MG63 (cell line): Measurements from ENCODE around the gene NOC4L. TPM values are rescaled to one million over a fixed set of nuclear protein-coding genes. Genes with fewer than 3 reads are reported as not detected.
"Not testable (repeated sequence)": the region's sequence is repeated elsewhere in the genome, so short reads cannot be mapped to it uniquely, and the experiment has no call there.

Experiments used
- DNase-seq: peaks from one replicate; pipeline ENCODE4 v3.0.0-alpha.2; 2020
- H3K27me3 ChIP-seq: fragments of 250-450 bp; sonication (Bioruptor Pico); 2 replicates; pipeline ENCODE4 v1.5.1; 2020; ENCODE audit warnings: mild to moderate bottlenecking, moderate library complexity
- H3K36me3 ChIP-seq: fragments of 250-450 bp; sonication (Bioruptor Pico); 2 replicates; pipeline ENCODE4 v1.5.1; 2020; ENCODE audit warnings: mild to moderate bottlenecking, moderate library complexity
- H3K4me3 ChIP-seq: fragments of 250-450 bp; sonication (Bioruptor Pico); 2 replicates; pipeline ENCODE4 v1.5.1; 2020; ENCODE audit warnings: mild to moderate bottlenecking, moderate library complexity
- H3K9me3 ChIP-seq: fragments of 250-450 bp; sonication (Bioruptor Pico); 2 replicates; pipeline ENCODE4 v1.5.1; 2020; ENCODE audit warnings: mild to moderate bottlenecking, moderate library complexity
- total RNA-seq: library from RNA; depleted of rRNA; stranded (reverse); fragments of >200 nt; shearing (Covaris generic); gene quantifications from 2 replicates; pipeline ENCODE4 v1.2.3, GENCODE V29; 2014; ENCODE audit warnings: low replicate concordance; rRNA removed

NOC4L gene
- 23.1 and 40.1 TPM in 2 replicates for total RNA-seq

DNA sequence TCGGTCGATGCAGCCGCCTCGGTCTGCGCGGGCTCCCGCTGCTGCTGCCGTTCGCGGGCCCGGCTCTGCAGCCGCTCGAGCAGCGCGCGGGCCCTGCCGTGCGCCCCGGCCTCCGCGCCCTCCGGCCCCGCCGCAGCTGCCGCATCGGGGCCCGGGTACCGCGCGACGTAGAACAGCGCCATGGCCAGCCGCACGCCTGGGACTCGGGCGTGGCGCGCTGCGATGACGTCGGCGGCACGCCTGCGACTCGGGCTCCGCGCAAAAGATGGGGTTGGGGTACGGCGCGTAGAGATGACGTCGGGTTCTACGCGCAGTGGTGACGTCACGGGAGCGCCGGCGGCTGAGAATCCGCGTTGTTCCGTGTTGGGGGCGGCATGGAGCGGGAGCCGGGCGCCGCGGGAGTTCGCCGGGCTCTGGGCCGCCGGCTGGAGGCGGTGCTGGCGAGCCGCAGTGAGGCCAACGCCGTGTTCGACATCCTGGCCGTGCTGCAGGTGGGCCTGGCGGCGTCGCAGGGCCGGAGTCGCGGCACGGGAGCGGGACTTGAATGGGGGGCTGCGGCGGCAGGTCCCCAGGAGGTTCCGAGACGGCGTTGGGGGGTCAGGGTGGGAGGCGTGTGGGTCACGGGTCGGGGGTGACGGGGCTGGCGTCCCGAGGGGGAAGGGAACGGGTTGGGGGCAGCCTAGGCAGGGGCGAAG lies at the start of gene NOC4L, which contains the start of gene DDX51:
Gene NOC4L (plus strand): TSS at position 343 of the 695 bp plus-strand sequence. CDS start 32 bp downstream, at position 375.
Gene DDX51 (minus strand): TSS at position 205 of the 695 bp plus-strand sequence. CDS start 23 bp downstream, at position 182.
- peaks cover 59% of the 10 kb centered on the region for H3K36me3 ChIP-seq
- H3K9me3 ChIP-seq, result no peaks in the 10 kb centered on the region
- H3K27me3 ChIP-seq, result no peaks in the 10 kb centered on the region
- H3K4me3 ChIP-seq, result peak within 1 kb of the TSS; percentile 96
- peak; percentile 97 for DNase-seq

DNA sequence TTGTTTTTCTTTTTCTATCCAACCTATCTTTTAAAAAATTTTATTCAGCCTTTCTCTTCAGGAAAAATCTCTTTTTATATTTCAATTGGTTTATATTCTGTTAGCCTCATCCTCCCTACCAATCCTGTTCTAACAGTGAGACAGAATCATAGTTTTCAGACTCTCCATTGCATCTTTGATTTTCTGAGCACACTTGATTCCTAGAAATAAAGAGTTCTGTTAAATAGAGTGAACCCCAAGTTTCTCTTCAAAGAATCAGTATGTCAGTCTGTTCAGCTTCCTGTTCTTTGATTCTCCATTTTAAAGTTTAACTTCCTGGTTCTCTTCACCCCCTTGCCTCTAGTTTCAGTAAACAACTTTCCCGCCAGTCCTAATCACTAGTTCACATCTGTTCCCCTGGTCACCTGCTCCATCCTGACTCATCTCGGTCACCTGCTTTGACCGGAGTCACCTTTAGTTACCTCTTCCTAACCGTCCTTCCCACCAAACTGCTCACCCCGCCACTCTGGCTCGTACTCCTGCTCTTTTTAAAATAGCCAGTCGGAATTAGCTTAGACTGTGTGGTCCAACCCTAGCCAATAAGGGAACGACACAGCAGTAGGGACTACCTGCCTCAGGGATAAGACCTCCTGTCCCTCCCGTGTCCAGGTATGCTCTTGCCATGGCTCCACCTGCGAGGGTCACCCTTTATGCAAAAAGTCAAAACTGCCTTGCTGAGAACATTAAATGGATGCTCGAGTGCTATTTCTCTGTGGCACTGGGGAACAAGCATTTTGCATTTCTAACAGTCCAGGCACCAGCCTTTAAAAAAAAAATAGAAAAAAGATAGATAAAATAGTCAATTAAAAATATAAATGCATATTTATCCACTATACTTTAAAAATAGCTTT lies 48.5 kb upstream of the NOC4L start:
- H3K9me3 ChIP-seq, result peaks cover 3% of the 10 kb centered on the region; the same call in 1 of the 2 replicates
- no peak overlapping the region for H3K4me3 ChIP-seq
- DNase-seq, result no peak
- H3K36me3 ChIP-seq, result peaks cover 78% of the 10 kb centered on the region
- no peaks in the 10 kb centered on the region for H3K27me3 ChIP-seq

DNA sequence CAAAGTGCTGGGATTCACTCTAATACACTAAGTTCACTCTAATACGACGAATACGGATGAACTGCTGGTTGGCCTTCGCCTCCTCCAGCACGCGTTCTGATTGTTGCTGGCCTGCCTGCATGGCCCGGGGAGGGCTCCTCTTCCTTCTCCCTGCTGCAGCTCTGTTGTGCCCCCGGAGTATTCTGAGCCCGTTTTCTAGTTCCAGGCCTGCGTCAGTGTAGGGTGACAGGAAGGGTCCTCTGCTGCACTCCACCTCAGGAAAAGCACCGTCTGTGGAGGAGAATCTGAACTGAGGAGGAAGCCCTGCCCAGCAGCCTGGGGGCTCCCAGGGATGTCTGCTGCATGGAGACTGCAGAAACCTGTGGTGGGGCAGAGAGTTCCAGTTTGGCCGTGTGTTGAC lies 44.5 kb upstream of the NOC4L start:
- Histone ChIP-seq H3K27me3 (no peaks in the 10 kb centered on the region), H3K9me3 (peaks cover 3% of the 10 kb centered on the region; the same call in 1 of the 2 replicates), H3K36me3 (peaks cover 77% of the 10 kb centered on the region), H3K4me3 (no peak overlapping the region)
- DNase-seq, result no peak

DNA sequence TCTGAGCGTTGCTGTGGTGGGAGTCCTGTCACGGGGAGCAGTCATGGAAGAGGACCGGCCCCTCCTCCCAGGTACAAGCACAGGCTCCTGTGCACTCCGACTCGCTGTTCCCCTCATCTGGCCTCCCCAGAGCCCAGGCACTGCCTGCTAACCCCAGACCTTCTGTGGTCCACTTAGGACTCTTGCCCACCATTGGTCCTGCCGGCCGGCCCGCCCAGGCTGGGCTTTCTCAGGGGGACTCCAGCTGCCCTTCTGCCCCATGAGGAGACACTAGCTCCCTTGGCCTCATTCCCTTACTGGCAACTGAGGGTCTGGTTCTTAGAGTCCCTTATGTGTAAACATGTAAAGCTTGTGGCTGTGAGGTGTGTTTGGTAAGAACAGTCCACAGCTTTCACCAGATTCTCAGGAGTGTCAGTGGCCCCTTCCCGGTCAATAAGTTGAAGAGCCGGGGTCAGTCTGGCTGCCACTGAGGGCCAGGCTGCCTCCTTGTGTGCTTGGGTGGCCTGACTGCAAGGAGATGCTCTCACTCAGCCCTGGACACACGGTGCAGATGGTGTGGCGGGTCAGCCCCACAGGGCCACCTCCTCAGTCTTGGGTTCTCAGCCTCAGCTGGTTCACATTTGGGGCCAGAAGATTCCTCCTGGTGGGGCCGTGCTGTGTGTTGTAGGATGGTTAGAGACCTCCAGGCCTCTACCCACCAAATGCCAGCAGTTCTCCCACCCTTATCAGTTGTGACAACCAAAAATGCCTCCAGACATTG lies 43.8 kb upstream of the NOC4L start:
- peaks cover 78% of the 10 kb centered on the region for H3K36me3 ChIP-seq
- no peak for DNase-seq

DNA sequence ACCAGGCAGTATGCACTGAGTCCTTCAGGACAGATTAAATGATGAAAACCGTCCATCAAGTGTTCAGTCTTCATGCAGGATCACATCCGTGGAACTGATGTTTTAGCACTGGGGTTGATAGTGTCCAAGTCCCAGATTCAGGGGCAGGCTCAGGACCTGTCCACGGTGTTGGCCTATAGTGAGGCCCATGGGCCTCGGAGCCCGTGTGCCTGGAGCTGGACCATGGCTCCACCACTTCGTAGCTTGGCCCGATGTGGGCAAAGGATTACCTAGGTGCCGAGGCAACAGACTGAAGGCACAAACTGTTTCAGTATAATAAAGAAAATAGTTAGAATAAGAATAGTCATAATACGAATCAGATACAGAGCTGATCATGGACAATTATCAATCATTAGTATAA lies 42.0 kb upstream of the NOC4L start:
- peaks cover 76% of the 10 kb centered on the region for H3K36me3 ChIP-seq
- H3K4me3 ChIP-seq, result no peak overlapping the region
- H3K27me3 ChIP-seq, result no peaks in the 10 kb centered on the region
- H3K9me3 ChIP-seq, result no peaks in the 10 kb centered on the region
- no peak for DNase-seq

More for the DNA sequence above, 43.8 kb upstream of the NOC4L start:
- Histone ChIP-seq H3K9me3 (peaks cover 2% of the 10 kb centered on the region; the same call in 1 of the 2 replicates), H3K27me3 (no peaks in the 10 kb centered on the region), H3K4me3 (no peak overlapping the region)

DNA sequence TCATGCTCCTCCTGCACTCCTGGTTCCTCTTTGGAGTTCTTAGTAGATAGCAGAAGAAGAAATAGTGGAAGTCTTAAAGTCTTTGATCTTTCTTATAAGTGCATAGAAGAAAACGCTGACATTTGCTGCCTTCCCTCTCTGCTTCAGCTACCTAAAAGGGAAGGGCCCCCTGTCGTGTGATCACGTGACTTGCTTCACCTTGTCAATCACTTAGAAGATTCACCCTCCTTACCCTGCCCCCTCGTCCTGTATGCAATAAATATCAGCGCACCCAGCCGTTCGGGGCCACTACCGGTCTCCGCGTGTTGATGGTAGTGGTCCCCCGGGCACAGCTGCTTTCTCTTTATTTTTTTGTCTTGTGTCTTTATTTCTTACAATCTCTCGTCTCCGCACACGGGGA lies 41.2 kb upstream of the NOC4L start:
- peaks cover 71% of the 10 kb centered on the region for H3K36me3 ChIP-seq
- DNase-seq, H3K27me3 ChIP-seq, H3K4me3 ChIP-seq, H3K9me3 ChIP-seq: not testable (repeated sequence)

DNA sequence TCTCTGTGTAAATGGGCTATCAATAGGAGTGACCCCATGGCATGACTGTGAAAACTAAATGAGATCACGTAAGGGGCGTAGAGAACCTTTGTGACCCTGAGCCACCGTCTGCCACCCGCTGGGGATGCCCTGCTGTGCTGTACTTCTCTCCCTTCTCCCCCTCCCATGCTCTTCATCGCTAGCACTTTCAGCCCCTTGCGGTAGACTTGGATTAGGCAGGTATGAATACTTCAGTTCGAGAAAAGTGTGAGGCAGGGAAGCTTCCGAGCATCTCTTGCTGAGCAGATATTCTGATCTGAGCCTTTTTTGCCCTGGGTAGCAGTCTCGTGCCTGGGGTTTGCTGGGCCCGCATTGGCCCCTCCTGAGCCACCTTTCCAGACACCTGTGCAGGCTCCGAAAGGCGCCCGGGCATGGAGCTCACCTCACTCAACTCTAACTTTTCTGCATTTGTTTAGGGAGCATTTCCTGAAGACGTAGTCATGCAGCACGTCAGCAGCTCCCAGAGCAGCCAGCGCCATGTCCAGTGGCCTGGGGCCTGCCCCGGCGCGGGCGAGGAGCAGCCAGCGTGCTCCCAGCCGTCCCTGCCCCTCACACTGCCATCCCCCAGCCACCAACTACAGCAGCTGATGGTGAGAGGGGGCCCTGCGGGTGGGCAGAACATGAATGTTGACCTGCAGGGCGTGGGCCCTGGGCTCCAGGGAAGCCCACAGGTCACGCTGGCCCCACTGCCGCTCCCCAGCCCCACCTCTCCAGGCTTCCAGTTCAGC lies 40.5 kb upstream of the NOC4L start:
- Histone ChIP-seq H3K4me3 (no peak overlapping the region), H3K9me3 (no peaks in the 10 kb centered on the region), H3K36me3 (peaks cover 69% of the 10 kb centered on the region), H3K27me3 (no peaks in the 10 kb centered on the region)
- DNase-seq, result no peak

DNA sequence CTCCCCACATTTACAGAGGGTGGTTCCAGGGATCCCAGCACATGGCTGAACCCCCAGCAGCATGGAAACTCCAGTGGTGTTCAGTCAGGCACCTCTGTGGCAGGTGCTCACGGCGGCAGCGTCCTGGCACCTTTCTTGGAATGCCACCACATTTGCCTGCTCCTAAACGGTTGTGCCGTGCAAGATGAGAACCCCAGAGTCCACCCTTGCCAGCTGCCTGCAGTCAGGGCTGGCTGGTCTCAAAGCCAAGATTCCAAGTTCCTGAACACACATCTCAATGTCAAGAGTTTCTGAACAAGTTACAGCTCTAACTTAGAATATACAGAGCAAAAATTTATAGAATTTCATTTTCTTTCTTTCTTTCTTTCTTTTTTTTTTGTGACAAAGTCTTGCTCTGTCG lies 38.8 kb upstream of the NOC4L start:
- DNase-seq, result no peak
- H3K4me3 ChIP-seq, result no peak overlapping the region
- no peaks in the 10 kb centered on the region for H3K27me3 ChIP-seq

DNA sequence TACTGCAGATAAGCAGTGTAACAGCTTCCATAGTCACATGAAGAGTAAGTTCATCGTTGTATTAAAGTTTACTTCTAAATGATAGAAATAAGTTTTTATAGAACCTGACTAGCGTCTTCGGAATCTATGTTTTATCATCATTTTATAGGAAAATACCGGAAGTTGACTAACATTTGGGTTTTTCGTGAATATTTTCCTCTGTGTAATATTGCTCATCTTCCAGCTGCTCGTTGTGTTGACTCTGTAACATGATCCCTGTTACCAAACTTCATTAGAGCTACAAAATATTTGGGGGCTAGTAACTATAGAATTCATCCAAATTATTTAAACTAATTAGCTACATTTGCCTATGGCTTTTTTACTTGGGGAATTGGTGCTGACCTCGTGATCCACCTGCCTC lies 37.3 kb upstream of the NOC4L start:
- H3K9me3 ChIP-seq, result no peaks in the 10 kb centered on the region
- no peaks in the 10 kb centered on the region for H3K27me3 ChIP-seq
- H3K36me3 ChIP-seq, result peaks cover 69% of the 10 kb centered on the region
- DNase-seq, result no peak
- no peak overlapping the region for H3K4me3 ChIP-seq

More for the DNA sequence above, 38.8 kb upstream of the NOC4L start:
- no peaks in the 10 kb centered on the region for H3K9me3 ChIP-seq
- peaks cover 68% of the 10 kb centered on the region for H3K36me3 ChIP-seq

DNA sequence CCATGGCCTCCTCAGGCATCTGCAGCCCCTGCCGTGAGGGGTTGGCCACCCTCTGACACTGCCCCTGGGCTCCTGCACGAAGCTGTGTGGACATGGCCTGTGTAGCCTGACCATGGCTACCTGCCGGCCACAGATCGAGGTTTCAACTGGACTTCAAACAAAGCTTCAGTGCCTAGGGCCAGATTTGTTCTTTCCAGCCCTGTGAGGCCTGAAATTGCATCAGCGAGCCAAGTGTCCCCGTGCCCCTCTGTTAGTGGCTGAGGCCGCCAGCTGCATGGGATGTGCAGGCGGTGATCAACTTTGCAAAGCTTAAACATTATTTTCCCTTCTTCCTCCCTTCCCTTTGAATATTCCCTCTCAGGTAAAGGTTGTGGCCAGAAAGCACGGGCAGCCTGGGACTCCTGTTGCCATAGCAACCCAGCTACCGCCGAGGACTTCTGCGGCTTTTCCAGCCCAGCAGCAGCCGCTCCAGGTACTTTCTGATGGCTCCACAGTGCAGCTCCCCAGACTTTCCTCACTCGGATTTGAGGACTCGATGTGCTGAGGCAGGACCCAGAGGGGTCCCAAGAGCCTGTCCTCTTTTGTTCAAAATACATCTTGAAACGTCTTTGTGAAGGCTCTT lies 35.9 kb upstream of the NOC4L start:
- no peak for DNase-seq
- no peak overlapping the region for H3K4me3 ChIP-seq
- H3K9me3 ChIP-seq, result no peaks in the 10 kb centered on the region
- H3K27me3 ChIP-seq, result no peaks in the 10 kb centered on the region
- peaks cover 70% of the 10 kb centered on the region for H3K36me3 ChIP-seq

DNA sequence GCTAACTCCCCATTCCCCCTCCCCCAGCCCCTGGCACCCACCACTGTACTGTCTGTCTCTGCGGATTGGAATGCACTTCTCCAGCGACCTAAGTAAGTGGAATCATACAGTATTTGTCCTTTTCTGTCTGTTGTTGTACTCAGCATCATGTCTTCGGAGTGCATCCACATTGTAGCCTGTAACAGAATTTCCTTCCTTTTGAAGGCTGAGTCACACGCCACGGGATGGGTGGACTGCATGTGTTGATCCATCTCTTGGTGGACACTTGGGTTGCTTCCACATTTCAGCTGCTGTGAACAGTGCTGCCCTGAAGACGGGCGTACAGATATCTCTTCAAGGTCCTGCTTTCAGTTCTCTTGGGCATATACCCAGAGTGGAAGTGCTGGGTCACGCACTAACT lies 34.5 kb upstream of the NOC4L start:
- no peak overlapping the region for H3K4me3 ChIP-seq
- no peaks in the 10 kb centered on the region for H3K9me3 ChIP-seq
- H3K36me3 ChIP-seq, result peaks cover 76% of the 10 kb centered on the region
- H3K27me3 ChIP-seq, result no peaks in the 10 kb centered on the region
- DNase-seq, result no peak

DNA sequence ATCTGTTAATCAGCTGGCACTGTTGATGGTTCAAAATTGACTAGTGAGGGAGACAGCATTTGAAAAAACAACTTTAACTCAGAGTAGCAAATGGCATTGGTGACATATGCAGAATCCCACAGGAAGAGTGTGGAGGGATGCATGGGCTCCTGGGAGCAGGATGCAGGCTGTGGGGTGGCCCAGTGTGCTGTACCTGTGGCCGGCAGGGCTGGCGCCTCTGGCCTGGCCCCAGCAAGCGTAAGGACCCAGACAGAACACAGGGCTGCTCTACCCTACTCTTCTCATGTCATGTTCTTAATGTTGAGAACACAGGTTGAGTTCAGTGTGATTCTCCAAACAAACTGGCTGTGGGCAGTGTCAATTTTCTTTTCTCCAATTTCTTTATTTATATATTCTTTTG lies 33.6 kb upstream of the NOC4L start:
- no peaks in the 10 kb centered on the region for H3K9me3 ChIP-seq
- no peaks in the 10 kb centered on the region for H3K27me3 ChIP-seq
- DNase-seq, result no peak
- H3K36me3 ChIP-seq, result peaks cover 77% of the 10 kb centered on the region
- H3K4me3 ChIP-seq, result no peak overlapping the region

DNA sequence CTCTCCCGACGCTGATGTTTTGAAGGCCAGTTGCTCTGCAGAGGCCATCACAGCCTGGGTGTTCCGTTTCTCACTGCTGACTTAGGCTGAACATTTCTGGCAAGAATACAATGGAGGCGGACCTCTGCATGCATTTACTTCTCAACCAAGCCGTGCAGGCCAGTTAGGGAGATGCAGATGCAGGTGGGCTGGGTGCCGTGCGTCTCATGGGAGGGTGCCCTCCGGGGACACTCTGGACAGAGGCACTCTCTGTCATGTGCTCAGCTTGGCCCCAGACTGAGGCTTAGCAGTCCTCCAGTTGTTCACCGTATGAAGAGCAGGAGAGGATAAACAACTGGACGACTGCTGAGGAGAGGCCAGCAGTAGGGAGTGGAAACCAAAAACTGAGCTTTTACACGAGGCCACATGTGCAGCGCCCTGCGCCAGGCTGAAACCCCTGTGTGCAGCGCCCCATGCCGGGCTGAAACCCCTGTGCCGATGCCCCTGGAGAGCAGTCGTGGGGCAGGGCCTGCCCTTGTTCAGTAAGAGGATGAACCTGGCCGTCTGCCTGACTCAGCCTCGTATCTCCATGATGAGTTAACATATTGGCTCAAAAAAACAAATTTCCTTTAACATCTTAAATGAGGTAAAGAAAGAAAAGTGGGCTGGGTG lies 32.5 kb upstream of the NOC4L start:
- no peak for DNase-seq
- no peaks in the 10 kb centered on the region for H3K27me3 ChIP-seq
- no peaks in the 10 kb centered on the region for H3K9me3 ChIP-seq
- peaks cover 77% of the 10 kb centered on the region for H3K36me3 ChIP-seq
- no peak overlapping the region for H3K4me3 ChIP-seq

DNA sequence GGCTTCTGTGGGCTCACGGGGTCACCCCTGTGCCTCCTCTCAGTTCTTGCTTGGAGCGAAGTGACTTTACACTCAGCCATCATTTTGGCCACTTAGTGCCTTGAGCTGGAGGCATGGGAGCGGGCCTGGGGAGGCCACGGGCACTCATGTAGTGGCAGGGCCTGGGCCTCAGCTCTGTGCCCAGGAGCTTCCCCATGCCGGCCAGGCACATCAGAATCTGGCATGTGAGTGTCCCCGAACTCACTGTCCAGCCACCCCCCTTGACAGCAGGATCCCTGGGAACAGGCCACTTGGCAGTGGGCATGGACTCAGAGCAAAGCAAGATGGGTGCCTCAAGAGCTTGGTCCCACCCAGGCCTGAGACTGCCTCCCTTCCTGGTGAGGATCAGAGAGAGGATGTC lies 29.6 kb upstream of the NOC4L start:
- no peak overlapping the region for H3K4me3 ChIP-seq
- no peak for DNase-seq
- H3K36me3 ChIP-seq, result peaks cover 82% of the 10 kb centered on the region
- no peaks in the 10 kb centered on the region for H3K9me3 ChIP-seq
- no peaks in the 10 kb centered on the region for H3K27me3 ChIP-seq

DNA sequence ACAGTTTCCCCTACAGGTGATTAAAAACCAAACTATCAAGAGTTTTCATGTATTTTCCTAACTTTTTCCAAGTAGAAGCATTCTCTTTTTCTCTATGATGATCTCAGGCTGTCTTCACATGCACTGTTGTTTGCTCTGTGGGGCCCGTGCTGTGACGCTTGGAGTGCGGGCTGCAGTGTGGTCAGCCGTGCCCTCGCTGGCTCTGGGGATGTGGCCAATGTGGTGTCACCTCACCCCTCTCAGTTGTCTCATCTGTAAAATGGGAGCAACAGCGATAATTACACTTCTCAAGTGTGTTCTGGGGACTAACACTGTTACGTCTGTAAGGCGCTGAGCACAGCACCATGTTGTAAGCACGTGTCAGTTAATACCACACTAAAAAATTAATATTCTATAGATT lies 28.8 kb upstream of the NOC4L start:
- Histone ChIP-seq H3K36me3 (peaks cover 84% of the 10 kb centered on the region), H3K4me3 (no peak overlapping the region), H3K27me3 (no peaks in the 10 kb centered on the region), H3K9me3 (no peaks in the 10 kb centered on the region)
- DNase-seq, result no peak
